H1 (cell line): Measurements from ENCODE around the gene MRPL40. TPM values are rescaled to one million over a fixed set of nuclear protein-coding genes. Genes with fewer than 3 reads are reported as not detected.

ENCODE experiments used
- EGR1 ChIP-seq: IDR thresholded peaks from 2 replicates; pipeline ENCODE4 v1.6.1; 2011; ENCODE audit warnings: low read depth, low read length, borderline replicate concordance
- SUZ12 ChIP-seq: fragments of 200-600 bp; sonication (generic); IDR thresholded peaks from 2 replicates; pipeline ENCODE4 v1.6.1; 2012; ENCODE audit warnings: mild to moderate bottlenecking, inconsistent platforms, low read length, moderate library complexity, mixed read lengths
- polyA plus RNA-seq, 7 experiments: library from polyadenylated mRNA; depleted of rRNA in 3 of 7; stranded (reverse) in 5 of 7; unstranded in 2 of 7; fragments of >200 nt in 5 of 7; fragments of 200-250 nt in 2 of 7; gene quantifications; 1 replicate in 5 of 7; 2 replicates in 1 of 7; 4 replicates in 1 of 7; pipeline versions ENCODE4 v1.2.1 to v1.2.3, GENCODE V29; 2011 to 2013; ENCODE audit warnings: missing spikeins in 2 of 7, mixed read lengths in 2 of 7
- total RNA-seq: library from RNA; stranded (reverse); fragmentation: NEBNext Ultra II Directional; extraction: Animal tissue kit (Norgen Biotek cat#: 25700); gene quantifications from 2 replicates; pipeline ENCODE4 v1.2.1, GENCODE V29; 2021
- TF ChIP-seq, protein P1 (sequence below): IDR thresholded peaks from 2 replicates; pipeline ENCODE4 v1.6.1; 2012; ENCODE audit warnings: inconsistent platforms

MRPL40 gene
- total and polyA plus RNA-seq, 2 of the 8 experiments (the other 6 are each of a cell fraction or from before 2014, with no cell fraction given): 12.4 to 14.5 TPM

- TF ChIP-seq, protein P1, sequence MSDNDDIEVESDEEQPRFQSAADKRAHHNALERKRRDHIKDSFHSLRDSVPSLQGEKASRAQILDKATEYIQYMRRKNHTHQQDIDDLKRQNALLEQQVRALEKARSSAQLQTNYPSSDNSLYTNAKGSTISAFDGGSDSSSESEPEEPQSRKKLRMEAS: no peak
- no peak for TF ChIP-seq EGR1
- no peak for TF ChIP-seq SUZ12
Measured at GRCh38 chr22:19410941-19411689, 21.2 kb upstream of the MRPL40 start (continued).
